Stimulated activated naive CD4-positive, alpha-beta T cell treated with Interleukin-2 at 50 U/mL for 16 hours (primary cell): ENCODE data around the gene FHOD3.
"Not testable (repeated sequence)": the region's sequence is repeated elsewhere in the genome, so short reads cannot be mapped to it uniquely, and the experiment has no call there.

Source experiments
- DNase-seq: peaks from one replicate; lab custom pipeline; 2025; lab: John Stamatoyannopoulos, UW

FHOD3 gene

GRCh38 chr18:36757081-36757480 lies 459.6 kb downstream of the FHOD3 start:
- no peak for DNase-seq

- no peak for DNase-seq
Observed at GRCh38 chr18:36757991-36758390, 460.5 kb downstream of the FHOD3 start.

GRCh38 chr18:36758623-36759022 lies 461.1 kb downstream of the FHOD3 start:
- no peak for DNase-seq

- no peak for DNase-seq
Observed at GRCh38 chr18:36759167-36759776, 461.8 kb downstream of the FHOD3 start.

GRCh38 chr18:36760598-36760997 lies 463.1 kb downstream of the FHOD3 start:
- DNase-seq: no peak

- DNase-seq: no peak
Observed at GRCh38 chr18:36761186-36761698, 463.7 kb downstream of the FHOD3 start.

- no peak for DNase-seq
Observed at GRCh38 chr18:36762074-36762473, 464.6 kb downstream of the FHOD3 start.

GRCh38 chr18:36762965-36763364 lies 465.5 kb downstream of the FHOD3 start:
- DNase-seq: not testable (repeated sequence)

GRCh38 chr18:36766836-36767235 lies 469.3 kb downstream of the FHOD3 start:
- no peak for DNase-seq

- no peak for DNase-seq
Observed at GRCh38 chr18:36769172-36769571, 471.7 kb downstream of the FHOD3 start.

GRCh38 chr18:36769611-36770314 lies 472.2 kb downstream of the FHOD3 start:
- DNase-seq: no peak

- no peak for DNase-seq
Observed at GRCh38 chr18:36770315-36770946, 472.9 kb downstream of the FHOD3 start.

GRCh38 chr18:36771245-36771644 lies 473.7 kb downstream of the FHOD3 start:
- no peak for DNase-seq

- no peak for DNase-seq
Observed at GRCh38 chr18:36772241-36772723, 474.8 kb downstream of the FHOD3 start.

- no peak for DNase-seq
Observed at GRCh38 chr18:36775396-36775795, 477.9 kb downstream of the FHOD3 start.

GRCh38 chr18:36776650-36777049 lies 479.1 kb downstream of the FHOD3 start:
- no peak for DNase-seq

- DNase-seq: no peak
Observed at GRCh38 chr18:36777566-36777965, 480.1 kb downstream of the FHOD3 start.

- DNase-seq: no peak
Observed at GRCh38 chr18:36780748-36781147, 483.2 kb downstream of the FHOD3 start.

GRCh38 chr18:36782710-36783109 lies 485.2 kb downstream of the FHOD3 start:
- DNase-seq: no peak

- DNase-seq: no peak
Observed at GRCh38 chr18:36783792-36784191, 486.3 kb downstream of the FHOD3 start.

GRCh38 chr18:36786686-36787085 lies 489.2 kb downstream of the FHOD3 start:
- DNase-seq: no peak

- DNase-seq: no peak
Observed at GRCh38 chr18:36792634-36793283, 495.2 kb downstream of the FHOD3 start.
